ENCODE data around the gene ARHGEF33. TPM values are rescaled to one million over a fixed set of nuclear protein-coding genes. Genes with fewer than 3 reads are reported as not detected.

Gene ARHGEF33
- total RNA-seq, 1 experiment from 2014 or later: 0.71 TPM

DNA sequence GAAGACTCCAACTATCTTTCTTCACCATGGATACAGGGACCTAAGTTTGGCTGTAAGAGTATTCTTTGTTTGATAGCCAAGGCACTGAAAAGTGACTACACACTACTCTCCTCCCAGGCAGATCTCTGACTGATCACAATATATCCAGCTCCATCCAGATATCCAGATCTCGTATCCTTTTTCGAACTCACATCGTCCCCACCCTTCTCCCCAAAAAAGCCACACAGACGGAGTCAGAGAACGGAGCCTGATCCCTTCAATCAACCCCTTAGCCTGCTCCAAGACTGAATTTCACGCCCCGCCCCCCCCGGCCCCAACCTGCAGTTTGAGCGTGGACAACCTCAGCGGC is 14.5 kb upstream of the ARHGEF33 start:
- CTCF ChIA-PET: interaction anchor here (0.6 to 1.1 kb wide), 3 partner anchors 72 to 220 kb away, joined by 3 to 4 read pairs (median 4); no protein-coding TSS in a partner anchor
- BruUV-seq (replicated peaks): no TSS peak

DNA sequence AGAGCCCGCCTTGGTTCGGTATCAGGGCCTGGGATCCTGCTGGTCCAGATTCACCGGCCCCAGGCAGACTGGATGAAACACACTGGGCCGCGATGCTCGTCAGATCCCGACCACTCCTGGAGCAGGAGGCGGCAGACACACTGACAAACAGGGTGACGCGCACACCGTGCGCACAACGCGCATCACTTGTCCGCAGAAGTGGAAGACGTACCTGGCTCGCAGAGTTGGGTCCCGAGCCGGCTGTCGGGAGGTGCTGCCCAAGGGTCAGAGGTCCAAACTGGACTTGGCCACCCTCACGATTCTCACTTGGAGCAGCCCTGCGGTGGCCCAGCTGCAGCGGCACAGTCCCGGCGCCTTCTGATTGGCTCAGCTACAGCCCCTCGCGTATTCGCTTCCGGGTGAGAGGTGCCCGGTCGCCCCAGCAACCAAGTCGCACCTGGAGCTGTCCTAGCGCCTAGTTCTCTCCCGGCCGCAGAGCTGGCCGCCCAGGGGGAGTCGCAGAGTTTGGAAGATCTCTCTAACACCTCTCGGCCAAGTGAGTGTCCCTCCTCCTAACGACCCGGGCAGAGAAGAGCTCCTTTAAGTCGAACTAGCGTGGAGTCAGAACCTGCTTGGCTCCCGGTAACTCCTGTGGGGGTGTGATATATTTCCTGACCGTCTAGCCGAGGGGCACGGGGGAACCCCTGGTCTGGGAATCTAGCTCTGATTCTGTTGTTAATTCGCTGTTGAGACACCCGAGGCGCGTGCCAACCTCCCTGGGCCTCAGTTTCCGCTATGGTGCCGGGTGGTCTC is 13.9 kb upstream of the ARHGEF33 start, which contains the start of the genes DHX57 and MORN2:
Gene DHX57, minus strand, starts transcription at position 359 of the 792 bp plus-strand sequence. CDS start 7,529 bp downstream, outside the sequence.
Gene MORN2, plus strand, starts transcription at position 401 of the 792 bp plus-strand sequence.
- no peaks in the 10 kb centered on the region for H3K9me3 Mint-ChIP-seq (ENCODE audit: low read depth, unreplicated experiment)
- peak within 1 kb of the TSS; percentile 99 for H3K4me3 Mint-ChIP-seq (ENCODE audit: low read depth, unreplicated experiment)
- CTCF ChIA-PET: interaction anchor here (1.0 to 1.1 kb wide), 2 partner anchors 72 to 219 kb away, joined by 3 to 4 read pairs; no protein-coding TSS in a partner anchor
- peak; percentile 88 for DNase-seq
- H3K27ac Mint-ChIP-seq (ENCODE audit: unreplicated experiment): peak within 1 kb of the TSS; percentile 96
- peaks cover 16% of the 10 kb centered on the region for H3K4me1 Mint-ChIP-seq (ENCODE audit: low read depth, unreplicated experiment)
- H3K36me3 Mint-ChIP-seq (ENCODE audit: insufficient read depth, unreplicated experiment): peaks cover 24% of the 10 kb centered on the region
- TF ChIP-seq, protein P1, sequence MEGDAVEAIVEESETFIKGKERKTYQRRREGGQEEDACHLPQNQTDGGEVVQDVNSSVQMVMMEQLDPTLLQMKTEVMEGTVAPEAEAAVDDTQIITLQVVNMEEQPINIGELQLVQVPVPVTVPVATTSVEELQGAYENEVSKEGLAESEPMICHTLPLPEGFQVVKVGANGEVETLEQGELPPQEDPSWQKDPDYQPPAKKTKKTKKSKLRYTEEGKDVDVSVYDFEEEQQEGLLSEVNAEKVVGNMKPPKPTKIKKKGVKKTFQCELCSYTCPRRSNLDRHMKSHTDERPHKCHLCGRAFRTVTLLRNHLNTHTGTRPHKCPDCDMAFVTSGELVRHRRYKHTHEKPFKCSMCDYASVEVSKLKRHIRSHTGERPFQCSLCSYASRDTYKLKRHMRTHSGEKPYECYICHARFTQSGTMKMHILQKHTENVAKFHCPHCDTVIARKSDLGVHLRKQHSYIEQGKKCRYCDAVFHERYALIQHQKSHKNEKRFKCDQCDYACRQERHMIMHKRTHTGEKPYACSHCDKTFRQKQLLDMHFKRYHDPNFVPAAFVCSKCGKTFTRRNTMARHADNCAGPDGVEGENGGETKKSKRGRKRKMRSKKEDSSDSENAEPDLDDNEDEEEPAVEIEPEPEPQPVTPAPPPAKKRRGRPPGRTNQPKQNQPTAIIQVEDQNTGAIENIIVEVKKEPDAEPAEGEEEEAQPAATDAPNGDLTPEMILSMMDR (IDR thresholded peaks at IDR 0.05; ENCODE audit: unreplicated experiment): no peak
- no TSS peak for BruUV-seq (replicated peaks)
- no peaks in the 10 kb centered on the region for H3K27me3 Mint-ChIP-seq (ENCODE audit: unreplicated experiment)
- intact Hi-C loops (cut with micrococcal nuclease; ENCODE audit: unreplicated experiment): no loop called here

More for the DNA sequence above, 14.5 kb upstream of the ARHGEF33 start:
- Mint-ChIP-seq H3K4me3 (ENCODE audit: low read depth, unreplicated experiment) (peak overlapping the region; percentile 99), H3K4me1 (ENCODE audit: low read depth, unreplicated experiment) (peaks cover 16% of the 10 kb centered on the region), H3K27me3 (ENCODE audit: unreplicated experiment) (no peaks in the 10 kb centered on the region), H3K36me3 (ENCODE audit: insufficient read depth, unreplicated experiment) (peaks cover 24% of the 10 kb centered on the region), H3K27ac (ENCODE audit: unreplicated experiment) (peak overlapping the region; percentile 96), H3K9me3 (ENCODE audit: low read depth, unreplicated experiment) (peaks cover under 1% of the 10 kb centered on the region)
- TF ChIP-seq, protein P1 (IDR thresholded peaks at IDR 0.05; ENCODE audit: unreplicated experiment): no peak
- intact Hi-C loops (cut with micrococcal nuclease; ENCODE audit: unreplicated experiment): no loop called here
- DNase-seq: no peak

DNA sequence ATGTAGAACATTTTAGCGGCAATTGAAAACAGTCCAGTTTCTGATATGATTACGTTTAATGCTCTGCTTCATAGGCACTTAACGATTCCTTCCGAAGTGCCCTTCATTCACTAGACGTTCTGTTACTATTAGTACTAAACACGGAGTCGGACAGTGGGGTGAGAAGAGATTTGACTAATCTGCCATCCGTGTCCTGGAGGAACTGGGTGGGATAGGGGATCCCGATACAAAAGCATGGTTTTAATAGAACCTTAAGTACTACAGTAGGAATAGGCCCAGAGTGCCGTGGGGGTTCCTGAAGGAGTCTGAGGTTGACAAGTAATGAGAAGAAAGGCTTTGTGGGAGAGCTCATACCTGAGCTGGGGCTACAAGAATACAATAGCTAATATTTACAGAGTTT is 13.3 kb upstream of the ARHGEF33 start:
- no peaks in the 10 kb centered on the region for H3K9me3 Mint-ChIP-seq (ENCODE audit: low read depth, unreplicated experiment)
- peaks cover 16% of the 10 kb centered on the region for H3K4me1 Mint-ChIP-seq (ENCODE audit: low read depth, unreplicated experiment)
- intact Hi-C loops (cut with micrococcal nuclease; ENCODE audit: unreplicated experiment): no loop called here
- TF ChIP-seq, protein P1 (IDR thresholded peaks at IDR 0.05; ENCODE audit: unreplicated experiment): no peak
- peaks cover 24% of the 10 kb centered on the region for H3K36me3 Mint-ChIP-seq (ENCODE audit: insufficient read depth, unreplicated experiment)
- no TSS peak for BruUV-seq (replicated peaks)
- peak overlapping the region; percentile 99 for H3K4me3 Mint-ChIP-seq (ENCODE audit: low read depth, unreplicated experiment)
- H3K27me3 Mint-ChIP-seq (ENCODE audit: unreplicated experiment): no peaks in the 10 kb centered on the region
- no peak for DNase-seq
- H3K27ac Mint-ChIP-seq (ENCODE audit: unreplicated experiment): peak overlapping the region; percentile 96
- CTCF ChIA-PET: interaction anchor here (1.0 to 1.1 kb wide), 2 partner anchors 71 to 218 kb away, joined by 3 to 4 read pairs; no protein-coding TSS in a partner anchor

DNA sequence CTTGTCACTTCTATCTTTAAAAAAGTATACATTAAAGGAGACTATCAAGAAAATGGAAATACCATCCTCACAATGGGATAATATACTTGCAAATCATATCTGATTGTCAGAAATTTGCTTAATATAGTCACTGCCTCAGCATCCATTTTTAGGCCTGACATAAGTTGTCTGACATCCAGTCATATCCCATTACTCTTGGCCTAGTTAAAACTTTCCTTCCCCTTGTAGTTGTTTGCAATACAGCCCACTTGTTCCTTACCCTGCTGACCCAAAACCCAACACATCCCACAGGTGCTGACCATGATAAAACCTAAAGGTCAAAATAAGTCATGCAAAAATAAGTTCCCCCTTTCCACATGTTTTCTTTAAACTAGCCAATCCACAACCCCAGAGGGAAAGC is 3.6 kb upstream of the ARHGEF33 start:
- Mint-ChIP-seq H3K4me1 (ENCODE audit: low read depth, unreplicated experiment) (no peaks in the 10 kb centered on the region), H3K27ac (ENCODE audit: unreplicated experiment) (no peak overlapping the region), H3K9me3 (ENCODE audit: low read depth, unreplicated experiment) (no peaks in the 10 kb centered on the region), H3K36me3 (ENCODE audit: insufficient read depth, unreplicated experiment) (no peaks in the 10 kb centered on the region), H3K27me3 (ENCODE audit: unreplicated experiment) (no peaks in the 10 kb centered on the region), H3K4me3 (ENCODE audit: low read depth, unreplicated experiment) (no peak overlapping the region)
- intact Hi-C loops (cut with micrococcal nuclease; ENCODE audit: unreplicated experiment): no loop called here
- TF ChIP-seq, protein P1 (IDR thresholded peaks at IDR 0.05; ENCODE audit: unreplicated experiment): no peak
- BruUV-seq (replicated peaks): no TSS peak
- DNase-seq: no peak
- CTCF ChIA-PET: no interaction called here

All from Calu3 (cell line).